ENCODE data around the gene CDO1. TPM values are rescaled to one million over a fixed set of nuclear protein-coding genes. Genes with fewer than 3 reads are reported as not detected.

The CDO1 gene
- total and polyA plus RNA-seq, 2 of the 8 experiments (the other 6 are each of a cell fraction or from before 2014, with no cell fraction given), result 26.1 to 29.5 TPM

GRCh38 chr5:115841382-115842088 lies 25.1 kb upstream of the CDO1 start, which contains the start of the genes AP3S1 and ATG12 (continued):
- peak; percentile 95 for TF ChIP-seq POLR2AphosphoS5 (IDR thresholded peaks at IDR 0.05; ENCODE audit: low read depth, low read length)
- peak; percentile 40; the same call in 1 of the 2 replicates for TF ChIP-seq GABPA (IDR thresholded peaks at IDR 0.05; ENCODE audit: borderline replicate concordance, insufficient read depth, low read length)
- peak; percentile 91 for TF ChIP-seq TBP (IDR thresholded peaks at IDR 0.05; ENCODE audit: low read depth, low read length)
- TF ChIP-seq NRF1 (IDR thresholded peaks at IDR 0.05; ENCODE audit: low read depth, low read length), result 0 out of 2 replicates have a peak, but pooled peaks have one; percentile 7
- peak; percentile 60 for TF ChIP-seq KDM4A (IDR thresholded peaks at IDR 0.05; ENCODE audit: low read depth, low read length, severe bottlenecking)
- no peak; the same call in 1 of the 2 replicates for TF ChIP-seq BACH1 (IDR thresholded peaks at IDR 0.05; ENCODE audit: low read length)
- TF ChIP-seq ASH2L (IDR thresholded peaks at IDR 0.05; ENCODE audit: low read length), result peak; percentile 97
- peak; percentile 66 for TF ChIP-seq E2F6 (IDR thresholded peaks at IDR 0.05)
- TF ChIP-seq EP300 (IDR thresholded peaks at IDR 0.05; ENCODE audit: borderline replicate concordance in 1 of 2, low read depth in 2 of 2, low read length in 2 of 2), result no peak
- TF ChIP-seq SP4 (IDR thresholded peaks at IDR 0.05; ENCODE audit: low read length), result 0 out of 2 replicates have a peak, but pooled peaks have one; percentile 36
- peak; percentile 90 for TF ChIP-seq MAX (IDR thresholded peaks at IDR 0.05)
- peak in 1 of 2 experiments; percentile 85; a peak in 2 of 3 replicates for TF ChIP-seq POLR2A (IDR thresholded peaks at IDR 0.05; ENCODE audit: control extremely low read depth in 1 of 2, low read depth in 2 of 2, low read length in 2 of 2)
- no peak for TF ChIP-seq TEAD4 (IDR thresholded peaks at IDR 0.05; ENCODE audit: low read depth, low read length)
- no peak for TF ChIP-seq RNF2 (IDR thresholded peaks at IDR 0.05; ENCODE audit: borderline replicate concordance, low read depth, low read length, missing control alignments, poor library complexity, severe bottlenecking)
